Inferior parietal cortex (tissue), 1 donor: ENCODE data around the gene PUS10.
"Not testable (repeated sequence)": the region's sequence is repeated elsewhere in the genome, so short reads cannot be mapped to it uniquely, and the experiment has no call there.

Source experiments
- DNase-seq: peaks from one replicate; pipeline ENCODE4 v3.0.0-alpha.2; 2016; ENCODE audit errors: extremely low spot score

PUS10 gene

GRCh38 chr2:61017556-61018317 is at the start of gene PUS10, which contains the start of gene PEX13:
Gene PUS10 (minus strand): TSS chr2:61018255. CDS start chr2:61011890, 6,365 bp downstream.
Gene PEX13 (plus strand): TSS chr2:61017720. CDS start chr2:61017760, 40 bp downstream.
- DNase-seq = no peak

DNA sequence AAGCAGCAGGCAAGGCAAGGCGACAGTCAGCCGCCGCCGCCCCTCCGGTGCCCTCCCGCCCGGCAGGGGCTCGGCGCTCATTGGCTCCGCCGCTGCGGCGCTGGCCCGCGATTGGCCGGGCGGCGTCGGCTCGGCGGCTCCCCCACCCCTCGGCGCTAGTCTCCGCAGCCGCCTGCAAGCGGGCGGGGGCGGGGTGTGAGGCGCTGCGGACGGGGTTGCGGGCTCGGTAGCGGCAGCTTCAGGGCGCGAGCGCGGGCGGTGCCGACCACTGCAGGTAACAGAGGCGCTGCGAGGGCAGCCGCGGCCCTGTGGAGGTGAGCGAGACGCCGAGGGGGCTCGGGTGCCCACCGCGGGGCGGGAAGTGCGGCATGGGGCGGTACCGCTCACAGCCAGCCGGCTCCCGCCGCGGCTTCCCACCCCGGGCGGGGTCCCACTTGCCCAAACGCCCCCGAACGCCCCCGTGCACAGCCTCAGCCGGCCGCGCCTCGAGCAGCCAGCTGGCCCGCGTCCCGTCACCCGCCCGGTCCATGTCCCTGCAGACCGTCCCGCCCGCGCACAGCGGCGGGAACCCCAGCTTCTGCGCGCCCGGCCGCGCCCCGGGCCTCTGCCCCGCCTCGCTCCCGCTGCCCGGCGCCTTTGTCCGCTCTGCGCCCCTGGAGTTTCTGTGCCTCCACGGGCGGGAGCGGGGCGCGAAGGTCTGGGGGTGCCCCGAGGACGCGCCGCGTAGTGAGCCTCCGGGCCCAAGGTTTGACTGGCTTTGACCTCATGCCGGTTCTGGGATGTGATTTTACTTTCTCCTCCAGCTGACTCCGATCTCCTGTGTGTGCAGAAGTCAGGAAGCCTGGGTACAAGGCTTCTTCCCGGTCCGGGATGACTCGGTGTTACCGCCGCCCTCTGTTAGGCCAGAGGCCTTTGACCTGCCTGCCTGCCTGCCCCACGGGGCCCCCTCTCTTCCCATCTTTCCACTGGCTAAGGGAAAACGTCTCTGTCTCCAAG is 48.0 kb upstream of the PUS10 start, which contains the start of gene SANBR:
Gene SANBR, plus strand, starts transcription at position 158 of the 996 bp plus-strand sequence. CDS start 4,480 bp downstream, outside the sequence.
- DNase-seq = peak; percentile 81

- DNase-seq = no peak
Observed at GRCh38 chr2:61059382-61059781, 41.3 kb upstream of the PUS10 start.

DNA sequence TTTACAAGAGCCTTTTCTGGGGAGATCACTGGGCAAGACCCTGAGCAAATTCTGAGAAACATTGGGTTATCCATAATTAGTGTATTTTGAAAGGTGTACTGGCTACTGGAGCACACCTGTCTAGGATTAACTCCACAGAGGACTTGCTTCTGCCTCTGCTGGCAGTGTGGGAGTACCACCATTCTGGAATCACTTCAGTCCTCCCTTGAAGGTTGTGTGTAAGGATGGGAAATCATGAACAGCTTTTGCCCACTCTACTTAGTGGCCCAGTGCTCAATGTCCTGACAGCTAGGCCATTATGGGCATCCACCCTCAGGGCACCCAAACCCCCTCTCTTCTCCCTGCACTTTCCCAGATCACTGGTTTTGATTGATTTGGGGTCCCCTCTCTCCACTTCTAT is 39.5 kb upstream of the PUS10 start:
- no peak for DNase-seq

GRCh38 chr2:61055557-61055956 is 37.5 kb upstream of the PUS10 start:
- no peak for DNase-seq

DNA sequence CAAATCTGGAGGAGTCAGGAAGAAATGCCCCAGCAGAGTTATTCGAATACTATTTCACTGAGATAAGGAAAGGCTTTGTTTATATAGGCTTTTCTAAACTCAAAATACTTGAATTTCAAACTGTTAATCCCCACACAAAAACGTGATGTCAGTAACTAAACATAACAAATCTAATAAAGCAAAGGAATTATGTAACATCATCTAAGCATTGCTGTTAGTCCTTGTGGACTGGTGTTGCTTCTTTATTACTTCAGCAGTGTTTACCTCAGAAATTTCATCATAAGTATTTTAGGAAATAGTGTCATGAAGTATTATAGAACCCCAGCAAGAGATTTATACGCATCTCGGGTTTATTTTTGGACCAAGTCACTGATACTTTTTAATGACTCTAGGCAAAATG is 27.9 kb upstream of the PUS10 start:
- no peak for DNase-seq

DNA sequence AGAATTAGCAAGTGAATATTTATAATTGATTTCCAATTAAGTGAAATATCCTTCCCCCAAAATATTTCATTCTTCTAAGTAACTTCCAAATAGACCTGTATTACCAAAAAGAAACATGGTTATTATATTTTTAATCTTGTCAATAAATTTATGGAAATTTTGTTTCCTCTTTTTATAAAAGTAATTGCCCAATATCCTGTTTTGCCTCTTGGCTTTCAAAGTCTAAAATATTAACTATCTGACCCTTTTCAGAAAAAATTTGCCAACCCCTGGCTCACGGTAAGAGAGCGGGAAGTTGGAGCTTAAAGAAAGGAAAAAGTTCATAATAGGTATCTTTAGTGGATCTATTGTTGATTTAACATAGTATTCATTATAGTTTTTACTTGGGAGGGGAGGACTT is 27.2 kb upstream of the PUS10 start:
- no peak for DNase-seq

GRCh38 chr2:61044636-61045035 is 26.6 kb upstream of the PUS10 start:
- DNase-seq = no peak

- DNase-seq = no peak
Observed at GRCh38 chr2:61042807-61043206, 24.8 kb upstream of the PUS10 start.

- not testable (repeated sequence) for DNase-seq
Observed at GRCh38 chr2:61036643-61037042, 18.6 kb upstream of the PUS10 start.

- DNase-seq = not testable (repeated sequence)
Observed at GRCh38 chr2:61034592-61034991, 16.5 kb upstream of the PUS10 start.

GRCh38 chr2:61029533-61029932 is 11.5 kb upstream of the PUS10 start:
- no peak for DNase-seq

GRCh38 chr2:61023670-61024069 is 5.6 kb upstream of the PUS10 start:
- DNase-seq = no peak

- no peak for DNase-seq
Observed at GRCh38 chr2:61021228-61021660, 3.2 kb upstream of the PUS10 start.

DNA sequence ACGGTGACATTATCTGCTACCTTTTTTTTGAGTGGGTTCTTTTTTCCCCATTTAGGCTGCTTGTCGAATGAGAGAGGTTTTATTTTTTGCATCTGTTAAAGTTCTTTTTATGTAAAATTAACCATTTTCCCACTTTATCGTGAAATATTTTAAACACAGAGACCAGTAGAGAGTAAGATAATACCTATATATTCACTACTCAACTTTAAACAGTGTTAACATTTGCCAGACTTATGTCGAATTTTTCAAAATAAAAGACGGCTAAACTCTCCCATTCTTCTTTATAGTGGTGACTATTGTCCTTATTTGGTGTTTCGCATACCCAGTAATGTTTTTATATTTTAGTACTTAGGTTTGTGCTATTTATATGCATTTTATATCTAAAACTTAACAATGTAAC is 743 bp upstream of the PUS10 start:
- DNase-seq = no peak

GRCh38 chr2:61018318-61018755 is 282 bp upstream of the PUS10 start:
- DNase-seq = no peak

DNA sequence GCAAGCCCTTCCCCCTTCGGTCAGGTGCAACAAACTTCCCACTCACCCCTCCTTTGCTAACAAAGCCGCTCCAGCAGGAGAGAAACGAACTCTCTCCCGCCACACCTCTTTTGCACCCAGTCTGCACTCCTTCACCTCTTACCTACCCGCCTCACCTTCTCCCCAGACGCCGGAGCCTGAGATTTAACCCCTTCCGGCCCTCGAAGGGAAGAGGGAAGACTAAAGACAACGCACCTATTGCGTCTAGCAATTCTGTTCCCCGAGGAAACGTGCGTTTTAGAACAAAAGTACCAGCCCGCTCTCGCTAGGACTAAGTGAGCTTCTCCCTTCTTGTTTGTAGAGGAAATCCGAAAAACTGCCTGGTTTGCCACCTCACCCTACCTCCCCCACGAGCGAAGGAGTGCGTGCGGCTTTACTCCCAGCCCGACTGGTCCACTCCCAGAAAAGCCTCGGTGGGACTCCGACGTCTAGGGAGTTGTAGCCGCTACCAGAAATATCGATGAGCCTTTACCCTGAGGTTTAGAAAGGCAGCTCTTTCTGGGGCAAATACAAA is 976 bp downstream of the PUS10 start:
- DNase-seq = peak; percentile 90

- no peak for DNase-seq
Observed at GRCh38 chr2:61016392-61017002, 1.6 kb downstream of the PUS10 start.

DNA sequence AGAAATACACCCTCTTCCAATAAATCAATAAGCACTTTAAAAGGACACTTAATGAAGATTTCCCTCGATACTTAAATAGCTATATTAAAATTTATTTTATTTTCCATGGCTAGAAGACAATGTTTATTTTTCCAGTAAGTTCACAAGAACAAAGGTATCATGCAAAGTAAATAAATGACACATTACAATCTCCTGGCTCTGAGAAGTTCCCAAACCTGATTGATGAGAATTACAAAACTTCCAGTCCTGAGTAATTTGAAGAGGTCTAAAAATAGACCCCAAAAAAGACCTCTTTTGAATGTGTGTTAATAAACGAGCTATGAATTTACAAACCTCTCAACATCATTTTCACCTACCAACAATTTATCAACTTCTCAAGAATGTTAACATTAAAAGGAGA is 2.1 kb downstream of the PUS10 start:
- DNase-seq = no peak

DNA sequence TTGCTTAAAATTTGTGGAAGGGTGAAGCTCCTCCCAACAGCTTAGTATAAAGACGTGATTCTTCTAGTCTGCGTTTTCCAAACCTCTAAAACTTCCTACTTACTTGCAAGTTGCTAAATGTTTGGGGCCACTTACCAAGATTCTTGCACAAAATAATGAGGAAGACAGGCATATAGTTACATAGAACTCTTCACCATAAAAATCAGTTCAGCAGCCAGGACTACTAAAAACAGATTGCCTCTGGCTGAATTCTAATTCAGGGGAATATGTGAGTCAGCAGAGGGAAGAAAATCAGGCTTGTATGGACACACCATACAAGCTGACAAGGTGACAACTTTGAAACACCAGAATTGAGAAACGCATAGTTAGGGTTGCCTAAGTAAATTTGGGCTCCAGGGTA is 3.3 kb downstream of the PUS10 start:
- no peak for DNase-seq

DNA sequence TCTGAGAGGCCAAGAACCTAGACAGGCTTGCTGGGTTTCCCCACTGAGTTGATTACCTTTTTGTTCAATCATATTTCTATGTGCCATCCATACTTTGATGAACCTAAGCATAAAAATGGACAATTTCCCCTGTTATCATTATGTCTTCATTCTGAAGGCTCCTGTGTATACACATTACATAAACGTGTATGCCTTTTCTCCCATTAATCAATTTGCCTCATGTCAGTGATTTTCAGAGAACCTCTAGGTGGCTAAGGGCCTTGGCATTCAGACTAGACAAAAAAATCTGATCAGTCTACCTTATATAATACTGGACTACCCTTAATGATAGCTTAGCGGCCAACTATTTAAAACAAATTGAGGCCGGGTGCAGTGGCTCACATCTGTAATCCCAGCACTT is 4.7 kb downstream of the PUS10 start:
- DNase-seq = no peak

- DNase-seq = not testable (repeated sequence)
Observed at GRCh38 chr2:61012303-61012702, 5.8 kb downstream of the PUS10 start.
